ENCODE results near the gene TBX15. TPM values are rescaled to one million over a fixed set of nuclear protein-coding genes. Genes with fewer than 3 reads are reported as not detected.

The TBX15 gene
- total and polyA plus RNA-seq, 4 donors, result 0.07 to 0.31 (median 0.24) TPM

- Histone ChIP-seq H3K4me3 (no peak overlapping the region), H3K27me3 (ENCODE audit: control insufficient read depth in 3 of 3, insufficient read depth in 3 of 3, low read length in 2 of 3) (peaks cover 12 to 99% (median 95%) of the 10 kb centered on the region in 3 donors)
Observed at GRCh38 chr1:118998171-118998570, 10.0 kb upstream of the TBX15 start.

DNA sequence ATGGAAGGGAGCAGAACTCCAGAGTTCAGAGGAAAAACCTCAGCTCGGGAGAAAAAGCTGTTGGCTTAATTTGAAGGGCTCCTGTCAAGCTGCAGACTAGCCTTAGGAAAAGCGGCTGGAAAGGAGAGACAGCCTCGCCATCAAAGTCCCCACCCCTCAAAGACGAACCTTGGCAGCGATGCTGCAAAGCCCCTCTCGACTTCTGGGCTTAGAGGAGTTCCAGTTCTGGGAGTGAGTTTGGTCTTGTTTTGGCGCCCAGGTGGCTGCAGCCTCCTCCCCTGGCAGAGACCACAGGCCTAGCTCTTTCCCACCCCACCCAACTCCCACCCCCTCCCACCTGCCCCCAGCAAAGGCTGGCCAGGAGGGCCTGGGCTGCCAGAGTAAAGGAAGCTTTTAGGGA lies 9.1 kb upstream of the TBX15 start:
- H3K4me3 ChIP-seq, result no peak overlapping the region
- no peak for TF ChIP-seq CTCF (IDR thresholded peaks at IDR 0.05; ENCODE audit: control extremely low read depth, extremely low read depth)
- ATAC-seq (ENCODE audit: insufficient read depth, low FRiP score) (no peak), DNase-seq (no peak)
- H3K9me3 ChIP-seq (ENCODE audit: control insufficient read depth in 4 of 4, insufficient read depth in 3 of 4, low read length in 3 of 4), result peaks cover 0 to 19% (median 0%) of the 10 kb centered on the region in 4 donors
- no peaks in the 10 kb centered on the region for H3K36me3 ChIP-seq (ENCODE audit: control insufficient read depth in 4 of 4, insufficient read depth in 4 of 4, low read length in 4 of 4)
- no peak overlapping the region for H3K9ac ChIP-seq (ENCODE audit: insufficient read depth in 1 of 2, low read length in 2 of 2)
- peaks cover 0 to 19% (median 8%) of the 10 kb centered on the region in 5 donors for H3K4me1 ChIP-seq (ENCODE audit: control insufficient read depth in 5 of 5, insufficient read depth in 5 of 5, low read length in 5 of 5)
- WGBS, 2 donors, result 9 to 20% methylated on average over 7 of the region's 7 CpGs
- peaks cover 12 to 98% (median 95%) of the 10 kb centered on the region in 3 donors for H3K27me3 ChIP-seq (ENCODE audit: control insufficient read depth in 3 of 3, insufficient read depth in 3 of 3, low read length in 2 of 3)
- H3K27ac ChIP-seq (ENCODE audit: low read depth in 1 of 2, low read length in 1 of 2), result no peak overlapping the region

More at GRCh38 chr1:118998171-118998570, 10.0 kb upstream of the TBX15 start:
- no peak overlapping the region for H3K9ac ChIP-seq (ENCODE audit: insufficient read depth in 1 of 2, low read length in 2 of 2)
- ATAC-seq (ENCODE audit: insufficient read depth, low FRiP score), result no peak
- H3K9me3 ChIP-seq (ENCODE audit: control insufficient read depth in 4 of 4, insufficient read depth in 3 of 4, low read length in 3 of 4), result peaks cover 0 to 17% (median 0%) of the 10 kb centered on the region in 4 donors
- no peak for TF ChIP-seq CTCF (IDR thresholded peaks at IDR 0.05; ENCODE audit: control extremely low read depth, extremely low read depth)
- 30 to 37% methylated on average over 2 of the region's 2 CpGs for WGBS, 2 donors
- H3K4me1 ChIP-seq (ENCODE audit: control insufficient read depth in 5 of 5, insufficient read depth in 5 of 5, low read length in 5 of 5), result peaks cover 0 to 19% (median 8%) of the 10 kb centered on the region in 5 donors
- H3K27ac ChIP-seq (ENCODE audit: low read depth in 1 of 2, low read length in 1 of 2), result no peak overlapping the region
- no peak for DNase-seq
- no peaks in the 10 kb centered on the region for H3K36me3 ChIP-seq (ENCODE audit: control insufficient read depth in 4 of 4, insufficient read depth in 4 of 4, low read length in 4 of 4)

- H3K9ac ChIP-seq (ENCODE audit: insufficient read depth in 1 of 2, low read length in 2 of 2), result no peak overlapping the region
- H3K27ac ChIP-seq (ENCODE audit: low read depth in 1 of 2, low read length in 1 of 2), result no peak overlapping the region
- H3K27me3 ChIP-seq (ENCODE audit: control insufficient read depth in 3 of 3, insufficient read depth in 3 of 3, low read length in 2 of 3), result peaks cover 18 to 99% (median 98%) of the 10 kb centered on the region in 3 donors
- no peak overlapping the region for H3K4me3 ChIP-seq
- peaks cover 0 to 8% (median 4%) of the 10 kb centered on the region in 5 donors for H3K4me1 ChIP-seq (ENCODE audit: control insufficient read depth in 5 of 5, insufficient read depth in 5 of 5, low read length in 5 of 5)
- 50 to 64% methylated on average over 3 of the region's 3 CpGs for WGBS, 2 donors
- DNase-seq (no peak), ATAC-seq (ENCODE audit: insufficient read depth, low FRiP score) (no peak)
- no peak for TF ChIP-seq CTCF (IDR thresholded peaks at IDR 0.05; ENCODE audit: control extremely low read depth, extremely low read depth)
- peaks cover 0 to 18% (median 0%) of the 10 kb centered on the region in 4 donors for H3K9me3 ChIP-seq (ENCODE audit: control insufficient read depth in 4 of 4, insufficient read depth in 3 of 4, low read length in 3 of 4)
- no peaks in the 10 kb centered on the region for H3K36me3 ChIP-seq (ENCODE audit: control insufficient read depth in 4 of 4, insufficient read depth in 4 of 4, low read length in 4 of 4)
Observed at GRCh38 chr1:118995312-118996016, 7.3 kb upstream of the TBX15 start.

All from lung (tissue), 12 donors.